Urinary bladder (tissue), 4 donors: Measurements from ENCODE around the gene BBLN. TPM values are rescaled to one million over a fixed set of nuclear protein-coding genes. Genes with fewer than 3 reads are reported as not detected.

ENCODE experiments used
- DNase-seq: peaks from one replicate; pipeline ENCODE4 v3.0.0-alpha.2; 2015; ENCODE audit errors: extremely low spot score
- H3K27ac ChIP-seq: one replicate; pipeline ENCODE4 v1.5.1; 2013; ENCODE audit warnings: low read depth, mild to moderate bottlenecking, moderate library complexity
- H3K36me3 ChIP-seq: one replicate; pipeline ENCODE4 v1.6.1; 2013; ENCODE audit warnings: mild to moderate bottlenecking, moderate library complexity; ENCODE audit not compliant: insufficient read depth
- H3K4me1 ChIP-seq: one replicate; pipeline ENCODE4 v1.6.1; 2013; ENCODE audit warnings: mild to moderate bottlenecking, moderate library complexity; ENCODE audit not compliant: insufficient read depth
- H3K4me3 ChIP-seq: one replicate; pipeline ENCODE4 v1.5.1; 2013; ENCODE audit warnings: low read depth, low read length
- WGBS: extraction: QIAGEN DNeasy Blood & Tissue Kit; methylation state at CpG from one replicate; pipeline ENCODE4 v1.1.7; 2013; 5-methylcytosine and 5-hydroxymethylcytosine counted together
- polyA plus RNA-seq: library from polyadenylated mRNA; stranded (reverse); fragments of 200-250 nt; gene quantifications from one replicate; pipeline ENCODE4 v1.2.3, GENCODE V29; 2013
- total RNA-seq: library from RNA; depleted of rRNA; stranded (reverse); fragments of >200 nt; gene quantifications from one replicate; pipeline ENCODE4 v1.2.3, GENCODE V29; 2014
- donor health status: healthy with polysubstance abuse.
- donor health status: healthy.

Gene BBLN
- total and polyA plus RNA-seq, 2 donors = 25.7 to 144 TPM

DNA sequence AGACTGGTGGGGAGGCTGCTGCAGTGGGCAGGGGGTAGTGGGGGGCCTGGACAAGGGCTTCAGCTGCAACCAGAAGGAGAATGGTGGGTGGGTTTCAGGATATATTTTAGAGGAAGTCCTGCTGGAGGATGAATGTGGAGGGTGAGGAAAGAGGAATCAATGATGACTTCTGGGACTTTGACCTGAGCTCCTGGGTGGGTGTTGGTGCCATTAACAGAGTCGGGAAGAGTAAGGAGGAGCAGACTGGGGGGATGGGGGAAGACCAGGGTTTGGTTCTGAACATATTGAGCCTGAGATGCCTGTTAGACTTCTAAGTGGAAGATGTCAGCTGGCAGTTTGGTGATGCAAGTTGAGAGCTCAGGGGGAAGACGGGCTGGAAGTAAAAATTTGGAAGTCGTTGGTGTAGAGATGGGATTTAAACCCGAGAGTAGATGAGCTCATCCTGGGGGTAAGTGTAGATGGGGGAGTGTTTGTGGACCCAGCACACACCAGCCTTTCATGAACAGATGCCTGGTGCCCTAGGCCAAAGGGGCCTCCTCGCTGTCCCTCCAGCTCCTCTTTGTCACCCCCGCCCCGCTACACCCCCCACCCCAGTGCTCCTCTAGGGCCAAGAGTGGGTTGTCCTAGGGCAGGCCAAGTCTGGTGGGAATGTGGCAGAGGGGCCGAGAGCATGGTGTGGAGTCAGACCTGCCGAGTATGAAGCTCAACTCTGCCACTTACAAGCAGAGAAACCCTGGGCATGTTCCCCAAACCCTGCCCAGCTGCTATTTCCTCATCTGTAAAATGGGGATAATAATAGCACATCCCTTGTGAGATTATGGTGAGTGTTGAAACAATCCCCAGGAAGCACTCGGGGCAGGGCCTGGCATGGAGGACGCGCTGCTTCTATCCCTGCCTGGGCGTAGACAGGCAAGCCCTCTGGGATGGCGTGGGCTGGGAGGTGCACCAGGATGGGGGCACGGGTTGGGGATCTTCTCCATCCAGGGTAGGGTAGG, 47.1 kb downstream of the BBLN start:
- Histone ChIP-seq H3K36me3 (no peaks in the 10 kb centered on the region), H3K27ac (no peak overlapping the region), H3K4me3 (no peak overlapping the region), H3K4me1 (no peaks in the 10 kb centered on the region)
- no peak for DNase-seq
- WGBS = 77% methylated on average over 15 of the region's 15 CpGs

- Histone ChIP-seq H3K27ac (no peak overlapping the region), H3K4me3 (no peak overlapping the region), H3K36me3 (no peaks in the 10 kb centered on the region), H3K4me1 (no peaks in the 10 kb centered on the region)
- DNase-seq = no peak
- 89% methylated on average over 7 of the region's 7 CpGs for WGBS
Measured at GRCh38 chr9:128208386-128208785, 48.3 kb downstream of the BBLN start.

DNA sequence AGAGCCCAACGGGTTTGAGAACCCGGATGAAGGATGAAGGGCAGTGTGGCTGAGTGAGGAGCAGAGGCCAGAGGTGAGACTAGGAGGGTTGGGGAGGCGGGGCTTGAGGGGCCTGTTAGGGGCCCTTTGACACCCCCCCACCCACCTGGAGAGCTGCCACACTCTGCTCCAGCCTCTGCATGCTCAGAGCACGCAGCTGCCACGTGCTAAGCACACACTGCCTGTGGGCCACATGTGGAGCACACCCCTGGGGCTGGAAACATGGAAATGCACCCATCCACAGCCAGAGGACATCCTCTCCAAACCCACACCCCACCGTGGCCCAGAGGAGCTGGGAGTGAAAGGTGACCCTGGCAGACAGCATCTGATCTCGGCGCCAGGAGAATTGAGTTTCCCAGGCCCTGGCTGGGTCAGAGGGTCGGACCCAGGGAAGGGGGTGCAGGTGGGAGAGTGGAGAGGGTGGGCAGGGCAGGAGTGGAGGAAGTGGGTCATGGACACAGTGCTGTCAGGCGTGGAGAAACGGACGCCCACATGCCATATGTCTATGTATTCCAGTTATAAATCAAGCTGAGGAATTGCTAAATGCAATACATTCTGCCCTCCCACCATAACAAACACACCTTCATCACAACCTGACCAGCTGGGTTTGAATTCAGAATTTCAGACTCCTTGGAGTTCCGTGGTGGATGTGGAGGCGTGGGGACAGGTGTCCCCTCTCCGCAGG, 49.0 kb downstream of the BBLN start:
- WGBS = 79% methylated on average over 15 of the region's 15 CpGs
- H3K27ac ChIP-seq = no peak overlapping the region
- DNase-seq = no peak
- no peaks in the 10 kb centered on the region for H3K36me3 ChIP-seq
- H3K4me3 ChIP-seq = no peak overlapping the region
- no peaks in the 10 kb centered on the region for H3K4me1 ChIP-seq

DNA sequence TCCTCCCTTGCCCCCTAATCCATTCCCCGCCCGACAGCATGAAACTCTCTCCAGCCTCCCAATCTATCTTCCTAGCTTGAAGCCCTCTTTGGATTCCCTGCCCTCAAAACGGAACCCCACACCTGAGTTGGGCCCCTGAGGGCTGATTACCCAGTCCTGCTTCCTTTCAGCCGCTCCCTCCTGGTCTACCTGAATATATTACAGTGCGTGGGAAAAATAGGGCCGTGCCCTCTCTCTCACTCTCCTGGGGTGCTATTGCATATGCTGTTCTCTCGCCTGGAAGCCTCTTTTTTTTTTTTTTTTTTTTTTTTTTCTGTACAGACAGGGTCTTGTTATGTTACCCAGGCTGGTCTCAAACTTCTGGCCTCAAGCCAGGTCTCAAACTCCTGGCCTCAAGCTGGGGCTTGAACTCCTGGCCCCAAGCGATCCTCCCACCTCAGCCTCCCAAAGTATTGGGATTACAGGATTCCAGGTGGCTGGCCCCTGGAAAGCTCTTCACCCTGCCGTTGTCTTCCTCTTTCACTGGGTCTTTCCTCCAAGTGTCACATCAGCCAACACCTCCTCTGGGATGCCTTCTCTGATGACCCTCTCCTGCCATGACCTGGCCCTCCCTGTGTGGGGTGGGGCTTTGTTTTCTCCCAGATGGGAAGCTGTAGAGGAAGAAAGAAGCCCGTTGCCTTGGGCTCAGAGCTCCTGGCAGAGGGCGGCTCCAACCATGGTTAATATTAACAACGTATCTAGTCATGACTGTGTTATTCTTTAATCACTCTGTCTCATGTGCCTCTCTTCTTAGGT, 51.3 kb downstream of the BBLN start:
- Histone ChIP-seq H3K4me1 (no peaks in the 10 kb centered on the region), H3K4me3 (no peak overlapping the region), H3K36me3 (no peaks in the 10 kb centered on the region), H3K27ac (no peak overlapping the region)
- 70% methylated on average over 12 of the region's 12 CpGs for WGBS
- DNase-seq = no peak

GRCh38 chr9:128211981-128212281, 51.9 kb downstream of the BBLN start:
- H3K27ac ChIP-seq = no peak overlapping the region
- WGBS = 82% methylated on average over 2 of the region's 2 CpGs

More at GRCh38 chr9:128211981-128212281, 51.9 kb downstream of the BBLN start:
- no peak for DNase-seq
- Histone ChIP-seq H3K4me1 (no peaks in the 10 kb centered on the region), H3K4me3 (no peak overlapping the region), H3K36me3 (no peaks in the 10 kb centered on the region)

Other genes with a start within 250 kb of the BBLN start
- 6.8 TPM for gene ST6GALNAC4, start 243.2 kb upstream of the BBLN start, total RNA-seq
- 35.1 TPM for gene ST6GALNAC4, start 243.2 kb upstream of the BBLN start, polyA plus RNA-seq
- gene PIP5KL1, start 229.5 kb upstream of the BBLN start, total RNA-seq = 0.48 TPM
- gene PIP5KL1, start 229.5 kb upstream of the BBLN start, polyA plus RNA-seq = 1.4 TPM
- gene DPM2, start 222.4 kb upstream of the BBLN start, total RNA-seq = 7.5 TPM
- 32.1 TPM for gene DPM2, start 222.4 kb upstream of the BBLN start, polyA plus RNA-seq
- gene EEIG1, start 179.3 kb upstream of the BBLN start, total RNA-seq = 30.4 TPM
- gene EEIG1, start 179.3 kb upstream of the BBLN start, polyA plus RNA-seq = 67.1 TPM
- 6.9 TPM for gene NAIF1, start 92.9 kb upstream of the BBLN start, total RNA-seq
- gene NAIF1, start 92.9 kb upstream of the BBLN start, polyA plus RNA-seq = 8.2 TPM
- gene SLC25A25, start 92.0 kb upstream of the BBLN start, total RNA-seq = 14.4 TPM
- gene SLC25A25, start 92.0 kb upstream of the BBLN start, polyA plus RNA-seq = 23.1 TPM
- gene PTGES2, start 32.5 kb upstream of the BBLN start, total RNA-seq = 21.1 TPM
- 59.6 TPM for gene PTGES2, start 32.5 kb upstream of the BBLN start, polyA plus RNA-seq
- 1.9 TPM for gene LCN2, start 10.8 kb upstream of the BBLN start, total RNA-seq
- 23.0 TPM for gene LCN2, start 10.8 kb upstream of the BBLN start, polyA plus RNA-seq
- 23.6 TPM for gene CIZ1, start 31.3 kb downstream of the BBLN start, total RNA-seq
- 95.8 TPM for gene CIZ1, start 31.3 kb downstream of the BBLN start, polyA plus RNA-seq
- gene DNM1, start 43.1 kb downstream of the BBLN start, total RNA-seq = 68.3 TPM
- gene DNM1, start 43.1 kb downstream of the BBLN start, polyA plus RNA-seq = 15.2 TPM
- 147 TPM for gene GOLGA2, start 115.7 kb downstream of the BBLN start, total RNA-seq
- gene GOLGA2, start 115.7 kb downstream of the BBLN start, polyA plus RNA-seq = 88.9 TPM
- gene SWI5, start 116.0 kb downstream of the BBLN start, total RNA-seq = 17.4 TPM
- 34.5 TPM for gene SWI5, start 116.0 kb downstream of the BBLN start, polyA plus RNA-seq
- 13.7 TPM for gene TRUB2, start 162.2 kb downstream of the BBLN start, total RNA-seq
- 14.8 TPM for gene TRUB2, start 162.2 kb downstream of the BBLN start, polyA plus RNA-seq
- 23.1 TPM for gene COQ4, start 162.6 kb downstream of the BBLN start, total RNA-seq
- 41.6 TPM for gene COQ4, start 162.6 kb downstream of the BBLN start, polyA plus RNA-seq
- 8.1 TPM for gene SLC27A4, start 180.3 kb downstream of the BBLN start, total RNA-seq
- gene SLC27A4, start 180.3 kb downstream of the BBLN start, polyA plus RNA-seq = 23.1 TPM
- 21.1 TPM for gene URM1, start 211.1 kb downstream of the BBLN start, total RNA-seq
- gene URM1, start 211.1 kb downstream of the BBLN start, polyA plus RNA-seq = 71.1 TPM